Type B pancreatic cell (in vitro differentiated cells): ENCODE results near the gene VTN. TPM values are rescaled to one million over a fixed set of nuclear protein-coding genes. Genes with fewer than 3 reads are reported as not detected.
A peak's percentile ranks its signal among the peaks of the same experiment; 100 is the strongest.

Experiments
- DNase-seq: peaks from one replicate; pipeline ENCODE4 v3.0.0; 2021; ENCODE audit warnings: mixed read lengths; ENCODE audit not compliant: unreplicated experiment; ENCODE audit errors: extremely low spot score
- H3K27ac Mint-ChIP-seq: 2 replicates; pipeline ENCODE4 v1.8.0; 2021; ENCODE audit warnings: mild to moderate bottlenecking, mixed read lengths
- H3K27me3 Mint-ChIP-seq: 2 replicates; pipeline ENCODE4 v1.8.0; 2021; ENCODE audit warnings: mixed read lengths
- H3K36me3 Mint-ChIP-seq: 2 replicates; pipeline ENCODE4 v1.8.0; 2021; ENCODE audit warnings: mixed read lengths
- H3K4me1 Mint-ChIP-seq: one replicate; pipeline ENCODE4 v1.8.0; 2021; ENCODE audit warnings: mixed read lengths; ENCODE audit not compliant: unreplicated experiment
- H3K4me3 Mint-ChIP-seq: 2 replicates; pipeline ENCODE4 v1.8.0; 2021; ENCODE audit warnings: mild to moderate bottlenecking, mixed read lengths
- H3K9me3 Mint-ChIP-seq: 2 replicates; pipeline ENCODE4 v1.8.0; 2021; ENCODE audit warnings: mixed read lengths
- CTCF ChIP-seq: fragments of 200-600 bp; sonication (generic); conservative IDR thresholded peaks from 2 replicates; pipeline ENCODE4 v1.5.0; 2021; ENCODE audit warnings: antibody characterized with exemption, mild to moderate bottlenecking
- total RNA-seq: library from RNA; stranded (reverse); gene quantifications from 2 replicates; pipeline ENCODE4 v1.2.1, GENCODE V29; 2021; ENCODE audit warnings: low replicate concordance

Gene VTN
- total RNA-seq, 1 donor from 2014 or later: 20.3 TPM

GRCh38 chr17:28404461-28404811 is 34.3 kb upstream of the VTN start:
- Mint-ChIP-seq H3K36me3 (peaks cover 5% of the 10 kb centered on the region), H3K4me3 (peak overlapping the region; percentile 90), H3K27me3 (peaks cover 3% of the 10 kb centered on the region), H3K27ac (no peak overlapping the region), H3K4me1 (peaks cover 23% of the 10 kb centered on the region), H3K9me3 (no peaks in the 10 kb centered on the region)
- no peak for DNase-seq
- TF ChIP-seq CTCF: no peak

- DNase-seq: no peak
- H3K9me3 Mint-ChIP-seq: no peaks in the 10 kb centered on the region
- H3K27ac Mint-ChIP-seq: no peak overlapping the region
- H3K4me3 Mint-ChIP-seq: peak overlapping the region; percentile 90
- H3K4me1 Mint-ChIP-seq: peaks cover 23% of the 10 kb centered on the region
- H3K27me3 Mint-ChIP-seq: peaks cover 3% of the 10 kb centered on the region
- peaks cover 5% of the 10 kb centered on the region for H3K36me3 Mint-ChIP-seq
- no peak for TF ChIP-seq CTCF
Observed at GRCh38 chr17:28404007-28404406, 33.9 kb upstream of the VTN start.

- peaks cover 26% of the 10 kb centered on the region for H3K4me1 Mint-ChIP-seq
- H3K9me3 Mint-ChIP-seq: no peaks in the 10 kb centered on the region
- no peak overlapping the region for H3K4me3 Mint-ChIP-seq
- H3K36me3 Mint-ChIP-seq: peaks cover 5% of the 10 kb centered on the region
- no peaks in the 10 kb centered on the region for H3K27me3 Mint-ChIP-seq
- no peak overlapping the region for H3K27ac Mint-ChIP-seq
- DNase-seq: no peak
- no peak for TF ChIP-seq CTCF
Observed at GRCh38 chr17:28402844-28403243, 32.7 kb upstream of the VTN start.

GRCh38 chr17:28402224-28402630 is 32.1 kb upstream of the VTN start:
- Mint-ChIP-seq H3K9me3 (no peaks in the 10 kb centered on the region), H3K27me3 (no peaks in the 10 kb centered on the region), H3K4me1 (peaks cover 21% of the 10 kb centered on the region), H3K4me3 (no peak overlapping the region), H3K27ac (no peak overlapping the region), H3K36me3 (peaks cover 5% of the 10 kb centered on the region)
- no peak for DNase-seq
- no peak for TF ChIP-seq CTCF

- H3K27me3 Mint-ChIP-seq: no peaks in the 10 kb centered on the region
- no peak overlapping the region for H3K4me3 Mint-ChIP-seq
- no peak overlapping the region for H3K27ac Mint-ChIP-seq
- H3K4me1 Mint-ChIP-seq: peaks cover 16% of the 10 kb centered on the region
- DNase-seq: no peak
- H3K36me3 Mint-ChIP-seq: peaks cover 5% of the 10 kb centered on the region
- H3K9me3 Mint-ChIP-seq: no peaks in the 10 kb centered on the region
- no peak for TF ChIP-seq CTCF
Observed at GRCh38 chr17:28399808-28400207, 29.7 kb upstream of the VTN start.

GRCh38 chr17:28398280-28398981 is 28.3 kb upstream of the VTN start:
- H3K27me3 Mint-ChIP-seq: no peaks in the 10 kb centered on the region
- H3K36me3 Mint-ChIP-seq: peaks cover 5% of the 10 kb centered on the region
- no peak for DNase-seq
- TF ChIP-seq CTCF: no peak
- no peaks in the 10 kb centered on the region for H3K9me3 Mint-ChIP-seq
- peaks cover 11% of the 10 kb centered on the region for H3K4me1 Mint-ChIP-seq
- H3K27ac Mint-ChIP-seq: peak overlapping the region; percentile 31
- H3K4me3 Mint-ChIP-seq: no peak overlapping the region
